RKO (cell line): Measurements from ENCODE around the gene CNKSR3.

Experiments
- DNase-seq: peaks from one replicate; pipeline ENCODE4 v3.0.0-alpha.2; 2016; ENCODE audit warnings: low spot score

Gene CNKSR3

DNA sequence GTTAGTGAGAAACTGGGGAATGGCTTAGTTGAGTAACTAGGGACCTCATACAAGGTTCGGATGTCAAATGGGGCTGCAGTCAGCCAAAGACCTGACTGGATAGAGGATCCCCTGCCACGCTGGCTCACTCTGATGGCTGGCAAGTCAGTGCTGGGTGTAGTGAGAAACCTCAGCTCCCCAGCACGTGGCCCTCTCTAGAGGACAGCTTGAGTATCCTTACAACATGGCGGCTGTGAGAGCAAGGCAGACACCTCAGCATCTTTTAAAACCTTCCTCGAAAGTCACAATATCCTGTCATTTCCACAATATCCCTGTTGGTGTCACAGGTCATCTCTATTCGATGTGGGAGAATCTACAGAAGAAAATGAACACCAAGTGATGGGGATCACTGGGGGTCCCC lies 127.2 kb downstream of the CNKSR3 start:
- no peak for DNase-seq

DNA sequence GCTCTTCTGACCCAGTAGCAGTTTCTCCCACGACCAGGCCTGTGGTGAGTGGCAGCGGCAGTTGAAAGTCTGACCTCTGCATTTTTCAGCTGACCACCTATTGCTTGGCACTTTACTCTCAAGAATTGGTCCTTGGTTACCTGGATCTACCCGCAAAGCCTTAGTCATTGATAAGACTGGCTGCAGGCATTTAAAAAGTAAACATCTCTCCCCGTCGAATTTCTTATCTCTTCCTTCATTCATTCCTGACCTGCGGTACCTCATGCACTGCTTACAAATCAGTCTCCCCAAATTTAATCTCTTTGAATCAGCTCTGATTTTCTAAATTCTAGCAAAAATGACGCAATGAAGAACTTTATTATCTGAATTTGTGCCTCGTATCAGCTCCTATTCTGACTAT lies 127.7 kb downstream of the CNKSR3 start:
- no peak for DNase-seq

DNA sequence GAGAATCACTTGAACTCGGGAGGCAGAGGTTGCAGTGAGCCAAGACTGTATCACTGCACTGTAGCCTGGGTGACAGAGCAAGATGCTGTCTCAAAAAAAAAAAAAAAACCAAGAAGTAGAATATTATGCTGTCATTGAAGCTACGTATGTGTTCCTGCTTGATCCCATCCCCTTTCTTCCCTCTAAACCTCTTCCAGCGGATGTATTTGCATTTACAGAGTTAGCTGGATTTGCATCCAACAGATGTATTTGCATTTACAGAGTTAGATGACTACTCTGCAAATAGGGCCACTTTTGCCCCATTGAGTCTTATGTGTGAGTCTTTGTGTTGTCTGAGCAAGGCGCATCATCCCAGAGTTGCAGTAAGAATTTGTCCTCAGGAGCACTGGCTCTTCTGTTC lies 128.9 kb downstream of the CNKSR3 start:
- no peak for DNase-seq

DNA sequence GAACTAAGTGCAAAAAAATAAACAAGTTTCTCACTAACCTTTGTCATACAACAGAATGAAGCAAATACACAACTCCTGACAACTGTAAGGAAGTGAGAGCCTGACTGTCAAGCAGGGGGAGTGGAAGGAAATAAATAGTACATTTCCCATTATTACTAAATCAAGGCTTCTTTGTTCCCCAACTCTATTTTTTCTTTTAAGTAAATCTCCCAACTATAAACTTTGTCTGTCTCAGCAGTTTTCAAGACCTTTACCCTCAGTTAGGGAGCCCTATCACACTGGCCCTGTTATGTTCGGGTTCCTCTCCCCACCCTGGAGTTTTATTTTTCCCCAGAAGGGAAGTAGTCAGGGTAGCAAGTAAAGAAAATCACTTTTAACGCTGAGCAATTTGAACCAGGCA lies 129.7 kb downstream of the CNKSR3 start:
- DNase-seq: no peak

DNA sequence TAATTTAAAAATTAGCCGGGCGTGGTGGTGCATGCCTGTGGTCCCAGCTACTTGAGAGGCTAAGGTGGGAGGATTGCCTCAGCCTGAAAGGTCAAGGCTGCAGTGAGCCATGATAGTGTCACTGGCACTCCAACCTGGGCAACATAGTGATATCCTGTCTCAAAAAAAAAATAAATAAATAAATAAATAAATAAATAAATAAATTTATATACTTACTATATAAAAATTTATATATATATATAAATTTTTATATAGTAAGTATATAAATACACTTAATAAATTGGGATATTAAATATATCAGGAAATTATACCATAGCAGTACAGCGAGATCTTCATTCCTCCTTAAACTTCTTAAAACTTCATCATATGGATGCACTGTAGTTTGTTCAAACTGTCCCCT lies 130.9 kb downstream of the CNKSR3 start:
- no peak for DNase-seq

DNA sequence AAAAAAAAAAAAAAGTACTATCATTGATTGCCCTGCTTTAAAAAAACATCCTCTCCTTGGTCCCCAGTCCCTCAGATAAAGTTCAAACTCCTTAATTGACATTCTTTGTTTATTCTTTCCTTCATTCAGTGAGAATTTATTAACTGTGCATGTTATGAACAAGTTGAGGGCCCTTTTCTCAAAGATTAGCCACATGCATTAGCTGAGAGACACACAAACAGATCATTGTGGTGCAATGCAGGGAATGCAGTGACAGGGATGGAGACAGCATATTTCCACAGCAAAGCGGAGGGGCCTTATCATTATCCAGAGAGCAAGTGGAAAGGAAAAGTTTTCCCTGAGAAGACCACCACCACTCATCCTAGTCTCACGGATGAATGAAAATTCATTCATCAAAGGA lies 132.0 kb downstream of the CNKSR3 start:
- no peak for DNase-seq

DNA sequence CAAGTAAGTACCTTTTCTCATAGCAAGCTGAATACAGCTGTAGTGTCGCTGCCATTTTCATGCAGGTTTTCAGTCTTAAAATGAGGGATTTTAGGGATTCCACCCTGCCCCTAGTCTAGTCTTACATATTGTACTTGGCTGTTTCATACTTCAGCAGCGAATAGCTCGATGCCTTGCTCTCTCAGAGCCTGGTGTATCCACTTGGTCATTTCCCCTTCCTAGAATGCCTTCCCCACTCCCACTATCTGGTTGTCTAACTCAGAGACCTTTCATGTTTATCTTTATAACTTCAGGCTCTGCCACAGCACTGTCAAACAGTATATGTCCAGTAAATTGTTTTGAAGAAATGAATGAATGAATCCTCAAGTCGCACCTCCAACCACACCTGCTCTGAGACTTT lies 132.8 kb downstream of the CNKSR3 start:
- no peak for DNase-seq

DNA sequence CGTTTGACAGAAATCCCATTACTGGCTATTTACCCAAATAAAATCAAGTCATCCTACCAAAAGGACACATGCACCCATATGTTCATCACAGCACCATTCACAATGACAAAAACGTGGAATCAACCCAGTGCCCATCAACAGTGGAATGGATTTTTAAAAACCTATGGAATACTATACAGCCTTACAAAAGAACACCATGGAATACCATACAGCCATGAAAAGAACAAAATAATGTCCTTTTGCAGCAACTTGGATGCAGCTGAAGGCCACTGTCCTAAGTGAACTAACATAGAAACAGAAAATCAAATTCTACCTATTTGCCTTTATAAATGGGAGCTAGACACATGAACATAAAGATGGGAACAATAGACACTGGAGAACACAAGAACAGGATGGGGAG lies 136.5 kb downstream of the CNKSR3 start:
- no peak for DNase-seq

DNA sequence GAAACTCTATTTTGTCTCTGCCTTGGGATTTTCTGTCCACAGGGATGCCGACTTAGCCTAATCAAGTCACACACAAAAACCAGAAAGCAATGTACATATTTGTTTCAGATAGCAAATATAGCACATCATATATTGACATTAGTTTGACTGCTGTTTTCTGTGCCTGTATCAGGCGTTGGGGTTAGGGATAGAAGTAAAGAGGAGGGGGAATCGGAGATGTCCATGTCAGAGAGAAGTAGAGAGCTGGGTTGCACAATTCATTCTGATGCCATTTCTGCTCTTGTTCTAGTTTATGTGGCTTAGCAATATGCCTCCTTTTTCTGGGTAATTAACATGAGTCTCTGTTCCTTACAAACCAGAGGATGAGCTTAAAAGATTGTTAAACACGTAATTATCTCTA lies 139.2 kb downstream of the CNKSR3 start:
- DNase-seq: no peak

DNA sequence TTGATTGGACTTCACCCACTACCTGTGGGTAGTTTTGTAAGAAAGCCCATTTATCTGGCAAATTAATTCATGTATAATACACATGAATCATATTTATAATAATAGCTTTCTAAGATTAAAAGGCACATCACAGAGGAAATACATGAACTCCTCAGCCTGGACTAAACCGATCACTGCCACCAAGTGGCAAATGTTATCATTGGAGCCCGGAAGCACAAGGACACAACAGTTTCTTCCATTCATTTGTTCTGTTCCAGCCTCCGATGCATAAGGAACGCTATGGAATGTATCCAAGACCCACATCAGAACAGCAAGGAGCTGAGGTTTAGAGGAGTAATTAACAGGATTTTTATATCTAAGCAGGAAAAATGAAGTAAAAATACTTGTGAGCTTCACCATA lies 139.9 kb downstream of the CNKSR3 start:
- peak; percentile 68 for DNase-seq

DNA sequence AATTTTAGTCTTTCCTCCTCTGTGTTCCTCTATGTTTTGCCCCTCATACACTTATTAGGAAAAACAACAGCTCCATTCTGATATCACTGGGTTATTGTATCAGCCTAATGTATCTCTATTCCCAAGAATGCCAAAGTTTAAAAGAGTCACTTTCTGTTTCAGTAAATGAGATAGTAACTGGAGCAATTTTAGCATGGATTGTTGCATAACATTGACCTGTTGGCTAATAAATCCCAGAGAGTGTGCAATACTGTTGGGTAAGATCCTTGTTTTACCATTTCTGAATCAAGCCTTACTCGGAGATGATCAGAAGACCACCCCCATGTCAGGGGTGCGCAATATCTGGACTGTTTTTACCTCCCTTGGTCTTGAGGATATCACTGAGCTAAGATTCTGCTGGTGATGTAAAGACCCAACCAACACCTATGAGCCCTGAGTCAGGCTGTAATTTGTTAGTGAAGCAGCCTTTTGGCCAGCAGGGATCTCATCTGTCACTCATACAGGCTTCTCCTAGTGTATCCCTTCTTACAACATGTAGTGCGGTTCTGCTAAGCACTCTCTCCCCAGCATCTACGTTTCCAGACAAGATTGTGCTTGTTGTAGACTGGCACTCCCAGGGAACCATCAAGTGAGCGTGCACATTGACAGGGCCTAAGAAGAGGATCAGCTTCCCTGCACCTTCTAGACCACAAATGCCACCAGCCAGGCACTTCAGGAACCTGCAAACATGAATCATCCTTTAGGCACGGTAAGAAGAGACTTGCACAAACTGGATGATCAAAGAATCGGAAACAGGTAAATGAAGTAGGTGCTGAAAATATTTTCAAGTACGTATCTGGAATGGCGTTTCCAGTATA lies 142.4 kb downstream of the CNKSR3 start:
- no peak for DNase-seq

DNA sequence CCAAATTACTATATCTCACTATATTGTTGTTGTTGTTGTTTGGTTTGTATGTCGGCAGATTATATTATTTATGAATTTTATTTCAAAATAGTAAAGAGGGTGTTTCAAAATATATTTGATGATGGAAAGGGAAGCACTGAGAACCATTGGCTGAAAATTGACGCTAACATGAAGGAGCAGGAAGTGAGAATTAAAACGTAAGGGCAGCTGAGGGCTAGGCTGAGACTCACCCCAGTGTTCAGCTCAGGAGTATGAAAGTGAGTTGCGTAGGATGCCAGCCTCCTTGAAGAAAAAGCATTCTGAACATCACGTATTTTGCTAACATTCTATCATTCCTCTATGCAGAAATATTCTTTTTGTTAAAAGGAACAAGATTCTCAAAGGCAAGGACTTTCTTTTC lies 143.1 kb downstream of the CNKSR3 start:
- DNase-seq: no peak

DNA sequence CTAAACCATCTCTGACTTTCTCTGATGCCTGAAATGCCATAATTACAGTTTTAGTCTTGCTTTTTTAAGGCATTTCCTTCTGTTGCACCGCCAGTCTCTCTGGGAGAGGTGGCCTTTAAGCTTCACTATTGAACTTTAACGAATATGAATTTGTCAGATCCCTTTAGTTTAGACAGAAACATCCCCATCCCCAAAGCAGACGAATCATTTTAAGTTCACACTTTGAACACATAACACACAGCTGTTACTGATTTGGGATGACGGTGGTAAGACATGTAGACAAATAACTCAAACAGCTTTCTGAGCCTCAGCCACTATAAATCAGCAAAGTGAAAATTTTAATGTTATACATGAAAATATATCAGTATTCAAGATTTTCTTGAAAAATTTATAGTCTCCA lies 146.7 kb downstream of the CNKSR3 start:
- no peak for DNase-seq

DNA sequence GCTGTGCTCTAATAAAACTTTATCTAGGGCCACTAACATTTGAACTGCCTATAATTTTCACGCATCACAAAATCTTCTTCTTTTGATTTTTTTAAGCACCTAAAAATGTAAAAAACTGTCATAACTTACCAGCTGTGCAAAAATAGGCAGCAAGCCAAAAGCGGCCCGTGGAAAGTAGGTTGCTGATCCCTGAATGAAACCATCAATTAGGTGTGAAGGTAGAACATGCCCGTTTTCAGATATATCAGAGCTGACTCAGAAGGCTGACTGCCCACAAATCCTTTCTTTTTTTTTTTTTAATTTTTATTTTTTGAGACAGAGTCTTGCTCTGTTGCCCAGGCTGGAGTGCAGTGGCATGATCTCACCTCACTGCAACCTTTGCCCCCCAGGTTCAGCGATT lies 149.0 kb downstream of the CNKSR3 start:
- no peak for DNase-seq

DNA sequence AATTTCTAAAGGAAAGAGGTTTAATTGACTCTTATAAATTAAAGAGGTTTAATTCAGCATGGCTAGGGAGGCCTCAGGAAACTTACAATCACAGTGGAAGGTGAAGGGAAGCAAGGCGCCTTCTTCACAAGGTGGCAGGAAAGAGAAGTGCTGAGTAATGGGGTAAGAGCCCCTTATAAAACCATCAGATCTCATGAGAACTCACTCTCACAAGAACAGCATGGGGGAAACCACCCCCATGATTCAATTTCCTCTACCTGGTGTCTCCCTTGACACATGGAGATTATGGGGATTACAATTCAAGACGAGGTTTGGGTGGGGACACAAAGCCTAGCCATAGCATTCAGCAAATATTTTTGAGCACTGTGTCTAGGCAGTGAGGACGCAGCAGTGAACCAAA lies 150.0 kb downstream of the CNKSR3 start:
- DNase-seq: no peak

DNA sequence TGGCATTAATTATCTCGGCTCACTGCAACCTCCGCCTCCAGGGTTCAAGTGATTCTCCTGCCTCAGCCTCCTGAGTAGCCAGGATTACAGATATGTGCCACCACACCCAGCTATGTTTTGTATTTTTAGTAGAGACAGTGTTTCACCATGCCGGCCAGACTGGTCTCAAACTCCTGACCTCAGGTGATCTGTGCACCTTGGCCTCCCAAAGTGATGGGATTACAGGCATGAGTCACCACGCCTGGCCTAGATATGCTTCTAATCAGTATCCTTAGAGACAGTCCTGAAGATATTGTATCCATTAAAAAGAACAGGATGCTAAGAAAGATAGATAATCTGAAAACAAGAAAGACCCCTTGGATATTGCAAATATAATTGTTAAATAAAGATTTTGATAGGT lies 150.8 kb downstream of the CNKSR3 start:
- DNase-seq: no peak

DNA sequence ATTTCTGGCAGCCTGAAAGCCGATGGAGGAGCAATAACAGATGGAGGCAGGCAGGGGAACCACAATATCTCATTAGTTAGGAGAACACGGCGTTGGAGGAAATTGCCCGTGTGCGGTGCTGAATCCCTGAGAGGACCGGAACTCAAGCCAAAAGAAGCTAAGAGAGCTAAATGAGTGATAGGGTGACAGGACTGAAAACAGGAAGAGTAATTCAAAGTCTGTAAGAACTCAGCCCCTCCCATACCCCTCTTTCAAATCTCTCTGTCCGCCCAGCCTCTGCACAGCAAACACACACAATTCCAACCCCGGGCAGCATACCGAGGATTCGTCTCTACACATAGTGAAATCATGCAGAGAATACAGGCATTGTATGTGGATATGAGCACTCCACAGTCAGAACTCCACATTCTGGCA lies 151.3 kb downstream of the CNKSR3 start:
- no peak for DNase-seq

DNA sequence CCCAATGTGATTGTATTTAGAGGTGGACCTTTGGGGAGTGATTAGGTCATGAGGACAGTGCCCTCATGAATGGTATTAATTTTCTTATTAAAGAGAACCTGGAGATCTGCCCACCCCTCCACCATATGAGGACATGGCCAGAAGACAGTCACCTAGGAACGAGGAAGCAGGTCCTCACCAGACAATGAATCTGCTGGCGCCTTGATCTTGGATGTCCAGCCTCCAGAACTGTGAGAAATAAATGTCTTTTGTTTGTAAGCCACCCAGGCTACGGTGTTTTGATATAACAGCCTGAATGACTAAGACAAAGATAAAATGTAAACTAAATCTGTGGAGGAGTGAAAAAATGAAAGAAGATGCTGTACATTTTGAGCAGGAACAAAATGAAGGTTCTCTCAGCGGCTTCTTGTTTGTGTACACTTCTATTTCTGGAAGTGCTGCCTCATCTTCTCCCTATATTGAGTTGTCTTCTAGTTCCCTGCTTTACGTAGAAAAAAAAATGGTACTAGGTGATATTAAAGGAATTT lies 152.4 kb downstream of the CNKSR3 start:
- DNase-seq: no peak

DNA sequence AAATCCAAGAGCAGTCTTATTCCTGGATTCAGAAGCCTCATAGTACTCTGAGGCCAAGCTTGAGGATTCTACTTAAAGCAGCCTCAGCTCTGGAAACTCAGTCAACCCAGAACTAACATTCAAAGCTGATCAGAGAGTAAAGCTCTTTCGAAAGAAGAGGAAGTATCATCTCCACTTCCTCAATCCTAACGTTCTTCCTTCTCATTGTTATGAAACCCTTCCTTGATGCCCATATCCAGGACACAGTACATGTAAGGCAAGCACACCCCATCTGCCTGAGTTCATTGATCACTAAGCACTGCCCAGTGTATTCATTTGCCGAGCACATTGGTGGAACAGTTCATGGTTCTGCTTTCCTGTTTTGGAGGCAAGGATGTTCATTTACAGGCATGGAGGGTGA lies 153.8 kb downstream of the CNKSR3 start, which contains the start of gene IPCEF1:
Gene IPCEF1 (minus strand): TSS at position 114 of the 400 bp plus-strand sequence. CDS start 90,856 bp downstream, outside the sequence.
- DNase-seq: no peak

DNA sequence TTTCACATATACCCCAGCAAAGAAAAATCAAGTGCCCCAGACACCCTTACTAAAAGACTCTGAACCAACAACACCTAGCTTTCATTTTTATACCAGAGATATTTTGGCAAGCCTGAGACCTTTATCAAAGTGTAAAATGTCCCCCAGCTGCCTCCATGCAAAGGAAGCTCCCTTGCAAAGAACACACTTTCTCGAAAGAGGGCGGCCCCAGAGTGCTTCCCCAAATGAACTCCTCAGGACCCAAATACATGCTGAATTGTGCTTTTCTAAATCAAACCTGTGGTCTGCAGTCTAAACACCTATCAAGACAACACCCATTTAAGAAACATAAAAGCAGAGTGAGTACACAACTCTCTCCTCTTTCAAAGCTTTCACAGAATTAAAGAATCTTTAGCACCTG lies 154.4 kb downstream of the CNKSR3 start:
- DNase-seq: no peak

DNA sequence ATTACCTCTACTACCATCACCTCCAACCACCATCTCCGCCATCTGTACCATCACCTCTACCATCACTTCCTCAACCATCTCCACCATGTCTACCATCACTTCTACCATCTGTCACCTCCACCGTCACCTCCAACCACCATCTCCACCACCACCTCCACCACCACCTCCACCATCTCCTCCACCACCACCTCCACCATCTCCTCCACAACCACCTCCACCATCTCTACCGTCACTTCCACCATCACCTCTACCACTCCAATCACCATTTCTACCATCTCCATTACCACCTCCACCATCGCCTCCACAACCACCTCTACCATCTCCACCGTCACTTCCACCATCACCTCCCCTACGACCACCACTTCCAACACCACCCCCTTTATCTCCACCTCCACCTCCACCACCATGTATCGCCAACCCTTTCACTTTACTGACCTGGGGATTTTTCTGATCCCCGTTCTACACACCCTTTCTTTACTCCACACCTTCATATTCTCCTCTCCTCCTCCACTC lies 156.2 kb downstream of the CNKSR3 start:
- DNase-seq: no peak

DNA sequence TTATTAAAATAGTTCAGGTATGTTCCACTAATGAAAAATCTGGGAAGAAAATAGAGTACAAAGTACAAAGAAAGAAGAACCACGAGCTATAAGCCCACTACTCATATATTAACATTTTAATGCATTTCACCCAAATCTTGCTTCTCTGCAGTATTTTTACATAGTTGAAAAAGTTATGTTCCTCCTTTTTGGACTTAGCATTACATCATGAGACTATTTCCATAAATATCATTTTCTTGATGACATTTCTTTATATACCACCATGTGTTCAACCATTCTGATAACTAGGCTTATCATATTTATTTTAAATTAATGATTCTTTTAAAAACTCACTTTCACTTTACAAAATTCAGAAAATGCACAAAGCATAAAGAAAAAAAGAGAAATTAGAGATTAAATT lies 156.9 kb downstream of the CNKSR3 start:
- DNase-seq: no peak

DNA sequence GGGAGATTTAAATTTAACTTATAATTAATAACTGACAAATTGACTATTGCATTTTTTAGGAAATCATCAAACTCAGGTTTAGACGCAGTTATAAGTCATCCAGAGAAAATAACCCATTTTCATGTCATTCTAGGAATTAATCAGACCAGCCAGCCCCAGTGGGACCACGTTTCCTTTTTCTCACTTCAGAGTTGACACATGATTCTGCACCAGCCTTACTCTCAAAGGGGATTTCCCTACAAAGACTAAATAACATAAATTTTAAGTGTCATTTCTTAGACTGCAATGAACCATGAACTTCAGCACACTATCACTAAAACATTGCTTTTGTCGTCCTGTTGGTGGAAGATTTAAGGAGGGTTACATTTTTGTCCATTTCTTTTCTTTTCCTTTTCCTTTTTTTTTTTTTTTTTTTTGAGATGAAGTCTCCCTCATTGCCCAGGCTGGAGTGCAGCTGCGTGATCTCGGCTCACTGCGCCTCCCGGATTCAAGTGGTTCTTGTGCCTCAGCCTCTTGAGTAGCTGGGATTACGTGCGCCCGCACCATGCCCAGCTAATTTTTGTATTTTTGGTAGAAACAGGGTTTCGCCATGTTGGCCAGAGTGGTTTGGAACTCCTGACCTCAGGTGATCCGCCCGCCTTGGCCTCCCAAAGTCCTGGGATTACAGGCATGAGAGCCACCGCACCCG lies 157.4 kb downstream of the CNKSR3 start:
- DNase-seq: no peak
